Progenitor cell of endocrine pancreas (in vitro differentiated cells): ENCODE results near the gene FILIP1. TPM values are rescaled to one million over a fixed set of nuclear protein-coding genes. Genes with fewer than 3 reads are reported as not detected.

Source experiments
- DNase-seq: peaks from one replicate; pipeline ENCODE4 v3.0.0; 2021; ENCODE audit warnings: low spot score; ENCODE audit not compliant: unreplicated experiment
- H3K27ac Mint-ChIP-seq: 2 replicates; pipeline ENCODE4 v1.8.0; 2021; ENCODE audit warnings: mild to moderate bottlenecking, moderate library complexity, mixed read lengths
- H3K27me3 Mint-ChIP-seq: 2 replicates; pipeline ENCODE4 v1.8.0; 2021; ENCODE audit warnings: mixed read lengths
- H3K36me3 Mint-ChIP-seq: 2 replicates; pipeline ENCODE4 v1.8.0; 2022; ENCODE audit warnings: mixed read lengths; ENCODE audit not compliant: insufficient read depth
- H3K4me1 Mint-ChIP-seq: 2 replicates; pipeline ENCODE4 v1.8.0; 2021; ENCODE audit warnings: low read depth, mixed read lengths
- H3K4me3 Mint-ChIP-seq: 2 replicates; pipeline ENCODE4 v1.8.0; 2021; ENCODE audit warnings: low read depth, mild to moderate bottlenecking, moderate library complexity, mixed read lengths
- H3K9me3 Mint-ChIP-seq: 2 replicates; pipeline ENCODE4 v1.8.0; 2021; ENCODE audit warnings: low read depth, mixed read lengths
- CTCF ChIP-seq: fragments of 200-600 bp; sonication (generic); IDR thresholded peaks from one replicate; pipeline ENCODE4 v1.5.0; 2021; ENCODE audit warnings: antibody characterized with exemption, mild to moderate bottlenecking; ENCODE audit not compliant: unreplicated experiment
- total RNA-seq: library from RNA; stranded (reverse); gene quantifications from 2 replicates; pipeline ENCODE4 v1.2.1, GENCODE V29; 2021

The FILIP1 gene
- total RNA-seq, 1 donor from 2014 or later: 0.31 TPM

GRCh38 chr6:75516757-75517156 is 23.2 kb upstream of the FILIP1 start:
- H3K27me3 Mint-ChIP-seq: no peaks in the 10 kb centered on the region
- DNase-seq: no peak
- no peak overlapping the region for H3K27ac Mint-ChIP-seq
- TF ChIP-seq CTCF: no peak
- H3K4me1 Mint-ChIP-seq: no peaks in the 10 kb centered on the region
- H3K36me3 Mint-ChIP-seq: no peaks in the 10 kb centered on the region
- H3K4me3 Mint-ChIP-seq: no peak overlapping the region
- H3K9me3 Mint-ChIP-seq: no peaks in the 10 kb centered on the region

DNA sequence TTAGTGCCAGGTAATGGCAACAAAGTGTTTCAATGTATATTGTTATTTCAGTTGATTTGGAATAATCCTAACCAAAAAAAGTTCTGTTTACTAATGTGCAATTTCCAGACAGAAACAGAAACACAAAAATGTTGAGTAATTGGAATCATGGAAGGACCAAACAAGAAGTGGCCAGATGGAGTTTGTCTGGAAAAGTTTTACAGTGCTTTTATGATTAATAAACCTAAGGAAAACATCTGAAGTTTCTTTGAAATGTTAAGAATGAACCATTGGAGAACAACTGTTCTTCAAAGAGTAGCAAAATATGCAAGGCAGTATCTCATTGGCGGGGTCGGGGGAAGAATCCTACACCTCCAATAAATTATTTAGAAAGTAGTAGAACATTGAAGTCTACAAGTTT is 19.0 kb upstream of the FILIP1 start:
- Mint-ChIP-seq H3K27me3 (no peaks in the 10 kb centered on the region), H3K9me3 (peaks cover 3% of the 10 kb centered on the region), H3K36me3 (no peaks in the 10 kb centered on the region), H3K4me1 (no peaks in the 10 kb centered on the region), H3K4me3 (no peak overlapping the region), H3K27ac (no peak overlapping the region)
- no peak for TF ChIP-seq CTCF
- no peak for DNase-seq

GRCh38 chr6:75505424-75505823 is 11.8 kb upstream of the FILIP1 start:
- no peaks in the 10 kb centered on the region for H3K4me1 Mint-ChIP-seq

DNA sequence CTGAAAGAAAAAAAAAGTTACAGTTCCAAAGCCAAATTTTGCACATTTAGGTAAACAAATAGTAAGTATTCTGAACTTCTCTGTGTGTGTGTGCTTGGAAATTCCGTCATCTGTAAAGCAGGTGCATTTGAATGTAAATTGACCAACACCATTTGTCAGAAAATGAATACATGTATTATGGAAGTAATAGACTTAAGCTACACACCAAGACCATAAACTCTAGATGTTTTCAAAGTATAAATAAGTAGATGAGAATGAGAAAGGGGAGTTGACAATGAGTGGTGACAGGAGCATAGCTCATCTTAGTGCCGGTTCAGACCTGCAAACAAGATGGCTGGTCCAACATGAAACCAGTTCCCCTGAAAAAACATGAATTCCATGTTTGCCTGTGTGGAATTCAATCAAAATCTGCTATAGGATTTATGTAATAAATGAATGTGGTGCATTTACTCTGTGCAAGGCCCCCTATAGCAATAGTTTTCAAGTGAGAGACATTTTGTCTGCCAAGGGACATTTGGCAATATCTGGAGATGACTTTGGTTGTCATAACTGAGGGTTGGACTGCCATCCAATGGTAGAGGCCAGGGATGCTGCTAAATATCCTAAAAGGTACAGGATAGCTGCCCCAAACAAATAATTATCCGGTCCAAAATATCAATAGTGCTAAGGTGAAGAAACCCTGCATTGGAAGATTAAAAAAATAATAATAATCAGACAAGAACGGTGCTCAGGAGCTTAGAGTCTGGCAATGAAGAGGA is 11.0 kb upstream of the FILIP1 start:
- Mint-ChIP-seq H3K9me3 (peaks cover 11% of the 10 kb centered on the region), H3K36me3 (no peaks in the 10 kb centered on the region), H3K27me3 (no peaks in the 10 kb centered on the region), H3K4me1 (no peaks in the 10 kb centered on the region), H3K27ac (no peak overlapping the region), H3K4me3 (no peak overlapping the region)
- no peak for DNase-seq
- TF ChIP-seq CTCF: no peak

More at GRCh38 chr6:75505424-75505823, 11.8 kb upstream of the FILIP1 start:
- no peak for TF ChIP-seq CTCF
- peaks cover 11% of the 10 kb centered on the region for H3K9me3 Mint-ChIP-seq
- no peaks in the 10 kb centered on the region for H3K27me3 Mint-ChIP-seq
- DNase-seq: no peak
- H3K36me3 Mint-ChIP-seq: no peaks in the 10 kb centered on the region
- no peak overlapping the region for H3K27ac Mint-ChIP-seq
- H3K4me3 Mint-ChIP-seq: no peak overlapping the region

DNA sequence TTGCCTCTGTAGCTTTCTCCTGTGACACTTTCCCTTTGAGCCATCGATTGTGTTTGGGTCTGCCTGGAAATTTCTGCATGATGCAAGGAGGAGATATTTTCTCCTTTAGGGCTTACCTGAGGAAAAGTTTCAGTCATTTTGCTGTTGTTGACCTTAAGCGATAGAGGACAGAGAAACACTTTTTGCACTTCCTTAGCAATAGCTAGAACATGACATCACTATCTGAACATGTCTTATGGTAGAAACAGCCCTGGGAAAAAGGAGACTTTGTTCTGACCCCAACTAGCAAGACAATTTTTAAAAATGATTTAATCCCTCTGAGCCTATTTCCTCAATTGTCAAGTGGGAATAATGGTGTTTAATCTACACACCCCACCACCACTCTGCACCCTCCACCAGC is 9.7 kb upstream of the FILIP1 start:
- Mint-ChIP-seq H3K36me3 (no peaks in the 10 kb centered on the region), H3K27ac (no peak overlapping the region), H3K9me3 (peaks cover 11% of the 10 kb centered on the region), H3K27me3 (no peaks in the 10 kb centered on the region), H3K4me1 (no peaks in the 10 kb centered on the region), H3K4me3 (no peak overlapping the region)
- no peak for DNase-seq
- TF ChIP-seq CTCF: no peak
